Bronchial epithelial cell (primary cell): ENCODE measurements around the gene NEK4. TPM values are rescaled to one million over a fixed set of nuclear protein-coding genes. Genes with fewer than 3 reads are reported as not detected.

ENCODE experiments used
- DNase-seq: peaks from one replicate; pipeline ENCODE4 v3.0.0-alpha.2; 2010; ENCODE audit warnings: low read depth
- FAIRE-seq: peaks from 2 replicates; lab custom pipeline; 2011; peaks lifted over from hg19 to GRCh38; lab: Jason Lieb, UNC
- H3K27me3 ChIP-seq: 2 replicates; pipeline ENCODE4 v1.5.1; 2011; ENCODE audit warnings: low read length; ENCODE audit not compliant: control insufficient read depth, insufficient read depth
- H3K36me3 ChIP-seq: 2 replicates; pipeline ENCODE4 v1.5.1; 2011; ENCODE audit warnings: low read length; ENCODE audit not compliant: control insufficient read depth, insufficient read depth
- H3K4me3 ChIP-seq: 2 replicates; pipeline ENCODE4 v1.5.1; 2011; ENCODE audit warnings: mild to moderate bottlenecking, low read depth, low read length, control low read depth
- CTCF ChIP-seq: IDR thresholded peaks from 2 replicates; pipeline ENCODE4 v1.5.1; 2011; ENCODE audit warnings: mild to moderate bottlenecking, moderate library complexity, low read length, control low read depth, inconsistent platforms; ENCODE audit not compliant: insufficient read depth, severe bottlenecking
- total RNA-seq: library from RNA; depleted of rRNA; stranded (reverse); fragments of >200 nt; gene quantifications from 2 replicates; pipeline ENCODE4 v1.2.1, GENCODE V29; 2014

Gene NEK4
- total RNA-seq, 1 donor from 2014 or later = 20.5 TPM

GRCh38 chr3:52722491-52722890 is 48.2 kb downstream of the NEK4 start:
- Histone ChIP-seq H3K27me3 (no peaks in the 10 kb centered on the region), H3K36me3 (peaks cover 2% of the 10 kb centered on the region), H3K4me3 (no peak overlapping the region)
- FAIRE-seq (no peak), DNase-seq (no peak)
- no peak for TF ChIP-seq CTCF

- DNase-seq (peak; percentile 56), FAIRE-seq (no peak)
- no peak overlapping the region for H3K4me3 ChIP-seq
- H3K36me3 ChIP-seq = peaks cover 2% of the 10 kb centered on the region
- TF ChIP-seq CTCF = no peak
- no peaks in the 10 kb centered on the region for H3K27me3 ChIP-seq
These were observed 49.1 kb downstream of the NEK4 start for GRCh38 chr3:52721730-52722008.

GRCh38 chr3:52721002-52721729 is 49.6 kb downstream of the NEK4 start:
- DNase-seq (no peak), FAIRE-seq (no peak)
- TF ChIP-seq CTCF = no peak
- Histone ChIP-seq H3K36me3 (peaks cover 2% of the 10 kb centered on the region), H3K27me3 (no peaks in the 10 kb centered on the region), H3K4me3 (no peak overlapping the region)

DNA sequence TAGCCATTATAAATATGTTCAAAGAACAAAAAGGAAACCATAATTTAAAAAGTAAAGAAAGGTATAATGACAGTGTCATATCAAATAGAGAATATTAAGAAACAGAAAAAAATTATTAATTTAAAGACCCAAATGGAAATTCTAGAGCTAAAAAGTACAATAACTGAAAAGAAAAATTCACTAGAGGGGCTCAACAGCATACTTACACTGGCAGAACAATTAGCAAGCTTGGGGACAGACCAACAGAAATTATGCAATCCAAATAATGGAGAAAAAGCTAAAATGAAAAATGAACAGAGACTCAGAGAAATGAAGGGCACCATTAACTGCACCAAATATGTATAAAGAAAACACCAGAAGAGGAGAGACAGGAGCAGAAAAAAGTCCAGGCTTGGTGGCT is 51.1 kb downstream of the NEK4 start:
- H3K4me3 ChIP-seq = no peak overlapping the region
- no peak for TF ChIP-seq CTCF
- no peak for FAIRE-seq

DNA sequence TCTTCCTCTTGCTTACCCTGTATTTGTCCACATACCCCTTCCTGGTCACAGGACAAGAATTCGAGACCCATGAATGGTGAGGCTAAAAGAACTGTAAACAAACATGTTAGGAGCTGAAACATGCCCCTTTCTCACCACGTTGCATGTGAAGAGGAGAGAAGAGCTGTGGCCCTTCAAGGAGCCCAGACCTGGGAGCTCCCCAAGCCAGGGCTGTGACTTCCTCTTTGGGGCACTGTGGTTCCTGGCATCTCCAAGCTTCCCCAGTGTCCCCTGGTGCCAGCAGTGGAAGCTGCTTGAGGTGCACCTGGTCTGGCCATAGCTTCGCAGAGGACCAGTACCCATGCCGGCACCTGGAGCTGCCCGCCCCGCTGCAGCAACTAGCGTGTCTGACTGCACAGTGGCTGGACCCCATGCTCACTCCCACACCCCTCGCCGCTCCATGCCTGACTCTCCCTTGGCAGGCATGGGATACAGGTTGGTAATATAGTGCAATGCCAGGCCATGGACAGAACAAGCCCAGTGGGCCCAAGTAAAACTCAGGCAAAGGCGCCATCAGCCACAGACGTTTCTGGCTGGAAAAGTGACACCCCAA is 54.9 kb downstream of the NEK4 start:
- DNase-seq = no peak
- Histone ChIP-seq H3K36me3 (peaks cover 4% of the 10 kb centered on the region), H3K4me3 (no peak overlapping the region), H3K27me3 (no peaks in the 10 kb centered on the region)
- FAIRE-seq = no peak
- no peak for TF ChIP-seq CTCF

More for the DNA sequence above, 51.1 kb downstream of the NEK4 start:
- H3K36me3 ChIP-seq = peaks cover 2% of the 10 kb centered on the region
- H3K27me3 ChIP-seq = no peaks in the 10 kb centered on the region
- no peak for DNase-seq
